GM21526 (cell line): ENCODE measurements around the gene CADM3.
A peak's percentile ranks its signal among the peaks of the same experiment; 100 is the strongest.

ENCODE experiments used
- ATAC-seq: cut with Tn5 transposase; IDR thresholded peaks from one replicate; pipeline ENCODE4 v1.9.1; 2021; ENCODE audit warnings: moderate library complexity; ENCODE audit not compliant: unreplicated experiment, low FRiP score

Gene CADM3

DNA sequence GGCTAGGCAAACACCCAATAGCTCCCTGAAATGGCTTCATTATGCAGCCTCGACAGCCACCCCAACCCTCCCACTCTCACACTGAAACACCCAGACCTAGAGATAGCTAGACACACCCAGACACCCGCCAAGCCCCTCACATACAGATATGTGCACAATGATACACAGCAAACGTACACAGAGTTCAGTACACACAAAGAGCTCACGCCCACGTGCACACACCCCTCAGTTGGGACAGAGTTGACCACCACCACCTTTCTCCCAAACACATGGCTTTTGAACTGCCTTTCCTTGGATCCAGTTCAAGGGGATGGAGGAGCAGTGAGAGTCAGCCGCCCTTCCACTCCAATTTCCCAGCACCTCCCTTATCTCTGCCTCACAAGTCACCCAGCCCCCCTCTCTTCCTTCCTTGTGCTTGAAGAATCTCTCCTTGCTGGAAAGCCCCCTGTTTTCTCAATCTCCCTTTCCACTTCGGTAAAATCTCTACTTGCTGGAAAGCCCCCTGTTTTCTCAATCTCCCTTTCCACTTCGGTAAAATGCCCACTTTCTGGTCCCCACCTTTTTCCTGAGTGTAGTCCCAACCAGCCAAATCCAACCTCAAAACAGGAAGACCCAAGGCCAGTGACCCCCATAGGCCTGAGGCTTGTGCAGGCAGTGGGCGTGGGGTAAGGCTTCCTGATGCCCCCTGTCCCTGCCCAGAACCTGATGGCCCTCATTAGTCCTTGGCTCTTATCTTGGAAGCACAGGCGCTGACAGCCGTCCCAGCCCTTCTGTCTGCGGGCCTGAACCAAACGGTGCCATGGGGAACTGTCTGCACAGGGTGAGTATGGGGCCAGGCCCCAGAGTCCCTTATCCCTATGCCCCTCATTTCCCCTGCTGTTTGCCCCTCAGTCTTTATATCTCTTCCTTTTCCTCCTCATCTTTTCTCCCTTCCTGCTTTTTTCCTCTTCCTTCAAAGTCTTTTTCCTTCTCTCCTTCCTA is 33.0 kb downstream of the CADM3 start, which contains the start of gene ACKR1:
Gene ACKR1, plus strand, starts transcription at position 715 of the 981 bp plus-strand sequence. Its CDS starts 85 bp downstream, at position 800.
- no peak for ATAC-seq

DNA sequence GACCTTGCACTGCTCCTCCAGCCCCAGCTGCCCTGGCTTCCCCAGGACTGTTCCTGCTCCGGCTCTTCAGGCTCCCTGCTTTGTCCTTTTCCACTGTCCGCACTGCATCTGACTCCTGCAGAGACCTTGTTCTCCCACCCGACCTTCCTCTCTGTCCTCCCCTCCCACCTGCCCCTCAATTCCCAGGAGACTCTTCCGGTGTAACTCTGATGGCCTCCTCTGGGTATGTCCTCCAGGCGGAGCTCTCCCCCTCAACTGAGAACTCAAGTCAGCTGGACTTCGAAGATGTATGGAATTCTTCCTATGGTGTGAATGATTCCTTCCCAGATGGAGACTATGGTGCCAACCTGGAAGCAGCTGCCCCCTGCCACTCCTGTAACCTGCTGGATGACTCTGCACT is 33.8 kb downstream of the CADM3 start:
- ATAC-seq = no peak

DNA sequence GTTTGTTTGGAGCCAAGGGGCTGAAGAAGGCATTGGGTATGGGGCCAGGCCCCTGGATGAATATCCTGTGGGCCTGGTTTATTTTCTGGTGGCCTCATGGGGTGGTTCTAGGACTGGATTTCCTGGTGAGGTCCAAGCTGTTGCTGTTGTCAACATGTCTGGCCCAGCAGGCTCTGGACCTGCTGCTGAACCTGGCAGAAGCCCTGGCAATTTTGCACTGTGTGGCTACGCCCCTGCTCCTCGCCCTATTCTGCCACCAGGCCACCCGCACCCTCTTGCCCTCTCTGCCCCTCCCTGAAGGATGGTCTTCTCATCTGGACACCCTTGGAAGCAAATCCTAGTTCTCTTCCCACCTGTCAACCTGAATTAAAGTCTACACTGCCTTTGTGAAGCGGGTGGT is 34.7 kb downstream of the CADM3 start:
- ATAC-seq = no peak

GRCh38 chr1:159207080-159207479 is 35.7 kb downstream of the CADM3 start:
- ATAC-seq = no peak

DNA sequence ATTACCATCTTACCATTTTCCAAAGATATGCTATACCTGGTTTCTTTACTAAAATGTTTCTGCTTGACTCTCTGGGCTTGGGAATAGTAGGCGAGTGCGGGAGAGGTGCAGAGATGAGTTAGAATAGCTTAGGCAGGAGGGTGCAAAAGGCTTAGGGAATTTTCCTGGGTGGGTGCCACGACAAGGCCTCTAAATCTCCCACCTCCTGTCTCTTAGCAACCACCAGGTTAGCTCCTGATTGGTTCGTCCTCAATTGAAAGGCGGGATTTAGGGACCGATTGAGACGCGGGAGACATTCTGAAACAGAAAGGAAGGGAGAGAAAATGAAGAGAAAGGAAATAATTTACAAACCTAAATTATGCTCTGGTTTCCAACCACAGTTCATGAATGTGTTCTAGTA is 36.4 kb downstream of the CADM3 start:
- no peak for ATAC-seq

DNA sequence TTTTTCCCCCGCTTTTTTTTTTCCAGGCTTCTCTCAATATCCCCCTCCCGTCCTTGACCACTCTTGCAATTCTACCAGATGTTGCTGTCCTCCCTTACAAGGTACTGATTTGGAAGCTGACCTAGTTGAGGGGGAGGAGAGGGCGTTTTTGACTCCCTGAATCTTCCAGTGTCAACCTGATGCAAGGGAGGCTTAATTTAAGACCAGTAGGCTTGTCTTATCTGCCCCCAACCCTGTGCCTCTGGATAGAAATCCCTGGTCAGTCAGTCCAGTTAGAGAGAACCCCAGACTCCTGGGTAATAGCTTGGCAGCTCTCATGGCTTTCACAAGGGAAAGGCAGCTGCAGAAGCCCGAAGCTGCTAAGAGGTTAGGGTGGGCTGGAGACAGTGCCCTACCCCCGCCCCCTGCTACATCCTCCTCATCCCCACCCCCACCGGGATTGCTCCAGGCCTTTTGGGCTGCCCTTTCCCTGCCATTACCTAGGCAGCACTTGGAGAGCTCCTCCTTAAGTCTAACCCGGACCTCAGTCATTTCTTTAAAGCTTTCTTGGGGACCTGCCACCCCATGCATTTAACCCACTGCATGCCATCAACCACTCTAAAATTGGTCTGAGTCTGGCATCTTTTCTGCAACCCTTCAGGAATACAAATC is 36.9 kb downstream of the CADM3 start:
- ATAC-seq = no peak

- no peak for ATAC-seq
Observed at GRCh38 chr1:159209061-159209460, 37.6 kb downstream of the CADM3 start.

DNA sequence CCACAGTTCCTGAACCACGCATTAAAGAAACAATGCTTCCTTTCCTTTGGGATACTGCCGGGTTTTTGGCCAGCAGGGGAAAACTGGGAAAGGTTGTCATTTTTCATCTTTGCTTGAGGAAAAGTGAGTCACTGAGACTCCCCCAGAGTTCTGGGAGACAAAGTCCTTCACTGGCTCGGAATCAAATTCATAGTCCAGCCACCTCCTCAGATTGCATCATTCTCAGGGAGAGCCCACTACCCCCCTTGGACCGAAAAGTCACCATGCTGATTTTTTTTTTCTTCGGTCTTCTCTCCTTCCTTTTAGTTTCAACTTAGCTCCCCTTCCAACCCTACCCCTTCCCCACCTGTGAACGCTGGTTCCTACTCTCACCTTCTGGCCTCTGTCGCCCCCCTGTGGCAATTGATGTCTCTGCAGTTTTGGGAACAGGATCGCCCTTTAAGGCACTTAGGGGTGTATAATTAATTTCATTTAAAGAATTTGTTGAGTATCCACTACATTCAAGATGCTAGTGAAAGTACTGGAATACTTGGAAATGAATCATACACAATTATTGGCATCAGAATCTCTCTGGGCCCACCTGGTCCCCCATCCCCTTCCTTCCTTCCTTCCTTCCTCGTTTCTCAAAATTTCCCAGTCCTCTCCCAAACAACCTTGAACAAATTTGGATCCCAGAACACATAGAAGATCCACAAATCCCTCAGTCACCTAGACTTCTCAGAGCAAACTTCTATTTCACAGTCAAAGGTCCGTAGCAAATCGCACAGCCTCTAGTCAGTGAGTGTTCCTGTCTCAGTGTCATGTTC is 40.1 kb downstream of the CADM3 start:
- no peak for ATAC-seq

DNA sequence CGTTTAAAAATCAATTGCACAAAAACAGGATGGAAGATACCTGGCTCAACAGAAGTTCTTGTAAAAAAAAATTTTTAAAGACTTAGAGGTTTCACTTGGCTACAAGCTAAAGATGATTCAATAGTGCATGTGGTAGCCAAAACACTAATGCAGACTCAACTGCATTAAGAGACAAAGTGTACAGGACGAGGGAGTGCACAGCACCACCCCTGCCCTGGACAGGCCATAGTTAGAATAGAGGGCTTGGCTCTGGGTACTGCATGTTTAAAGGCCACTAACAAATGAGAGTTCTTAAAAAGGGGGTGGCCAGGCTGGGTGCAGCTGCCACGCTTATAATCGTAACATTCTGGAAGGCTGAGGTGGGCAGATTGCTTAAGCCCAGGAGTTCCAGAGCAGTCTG is 41.2 kb downstream of the CADM3 start:
- ATAC-seq = no peak

DNA sequence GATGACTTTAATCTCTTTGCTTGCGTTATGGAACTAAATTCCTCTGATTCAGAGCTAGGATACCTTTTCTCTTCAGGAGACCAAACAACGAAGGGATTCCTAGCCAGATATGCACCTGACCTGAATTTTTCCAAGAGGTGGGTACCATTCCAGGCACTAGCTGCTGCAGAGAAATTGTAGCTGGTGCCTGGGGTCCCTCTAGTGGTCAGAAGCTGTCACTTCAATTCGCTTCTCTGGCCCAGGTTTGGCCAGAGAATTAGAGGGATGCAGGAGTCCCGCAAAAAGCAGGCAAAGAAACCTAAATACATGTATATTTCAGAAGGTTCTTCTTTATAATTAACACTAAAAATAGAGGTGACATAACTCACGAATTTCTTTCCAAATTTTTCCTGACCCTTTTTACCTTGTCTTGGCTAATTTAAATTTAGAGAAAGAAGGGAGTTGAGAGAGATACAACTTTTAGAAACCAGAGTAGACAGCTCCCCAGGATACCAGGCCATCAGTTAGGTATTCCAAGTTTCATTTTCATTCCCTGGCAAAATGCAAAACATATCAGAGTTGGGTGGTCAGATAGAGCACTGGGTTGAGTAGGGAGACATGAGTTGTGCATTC is 42.8 kb downstream of the CADM3 start:
- ATAC-seq = peak; percentile 59

GRCh38 chr1:159218649-159219636 is 47.5 kb downstream of the CADM3 start:
- ATAC-seq = no peak

DNA sequence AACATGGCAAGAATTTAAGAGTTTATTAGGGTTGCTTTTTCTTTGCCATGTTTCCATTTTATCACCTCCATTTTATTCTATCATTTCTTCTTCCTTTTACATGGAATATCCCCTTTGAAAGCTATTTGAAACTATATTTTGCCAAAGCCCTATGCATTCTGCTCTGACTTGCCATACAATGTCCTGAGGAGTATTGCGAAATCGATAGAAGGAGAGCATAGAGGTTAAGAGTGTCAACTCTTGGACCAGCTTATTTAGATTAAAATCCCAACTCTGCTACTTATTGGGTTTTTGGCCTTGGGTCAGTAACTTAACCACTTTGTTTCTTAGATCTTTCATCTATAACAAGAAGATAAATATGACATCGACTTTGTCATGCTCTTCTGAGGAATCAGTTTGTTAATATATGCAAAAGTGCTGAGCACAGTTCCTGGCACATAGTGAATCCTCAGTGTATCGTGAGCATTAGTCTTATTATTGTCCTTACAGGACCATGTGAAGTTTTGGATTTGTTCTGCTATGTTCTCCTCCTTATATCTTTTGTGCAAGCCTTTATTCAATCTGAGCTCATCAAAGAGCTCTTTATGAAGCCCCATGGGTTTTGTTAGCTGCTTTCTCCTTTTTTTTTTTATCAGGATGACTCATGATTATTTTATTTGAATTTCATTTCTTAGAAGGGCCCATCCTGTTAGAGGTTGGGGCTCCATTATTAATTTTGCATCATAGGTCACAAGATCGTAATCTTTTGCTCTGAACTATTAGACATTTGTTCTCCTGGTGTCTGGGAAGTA is 50.9 kb downstream of the CADM3 start:
- ATAC-seq = no peak

- no peak for ATAC-seq
Observed at GRCh38 chr1:159223004-159223403, 51.6 kb downstream of the CADM3 start.

GRCh38 chr1:159228554-159228953 is 57.1 kb downstream of the CADM3 start:
- no peak for ATAC-seq

DNA sequence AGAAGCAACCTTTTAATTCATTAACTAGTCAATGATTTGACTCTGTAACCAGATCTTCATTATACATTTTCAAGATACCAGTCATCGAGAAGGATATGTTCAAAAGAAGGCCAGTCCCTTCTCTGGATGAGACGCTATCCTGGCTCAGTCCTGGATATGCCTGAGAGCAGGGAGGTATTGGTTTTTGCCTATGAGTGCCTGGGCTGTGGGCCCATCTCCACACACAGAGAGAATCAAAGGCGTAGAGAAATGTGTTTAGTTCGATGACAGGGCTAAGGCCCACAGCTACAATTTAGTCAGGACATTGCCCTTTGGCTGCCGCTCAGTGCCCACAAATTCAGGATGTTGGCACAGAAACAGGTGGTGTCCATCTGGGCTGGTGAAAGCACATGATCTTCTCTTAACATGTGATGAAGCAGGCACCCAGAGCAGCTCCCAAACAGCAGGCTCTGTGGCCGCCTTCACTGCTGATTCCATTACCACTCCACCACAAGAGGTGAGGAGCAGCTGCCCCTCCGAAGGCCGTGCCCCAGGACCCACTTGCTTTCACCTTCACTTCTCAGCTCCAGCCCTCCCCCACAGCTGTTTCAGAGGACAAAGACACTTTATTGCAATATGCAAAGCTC is 58.0 kb downstream of the CADM3 start:
- ATAC-seq = no peak

DNA sequence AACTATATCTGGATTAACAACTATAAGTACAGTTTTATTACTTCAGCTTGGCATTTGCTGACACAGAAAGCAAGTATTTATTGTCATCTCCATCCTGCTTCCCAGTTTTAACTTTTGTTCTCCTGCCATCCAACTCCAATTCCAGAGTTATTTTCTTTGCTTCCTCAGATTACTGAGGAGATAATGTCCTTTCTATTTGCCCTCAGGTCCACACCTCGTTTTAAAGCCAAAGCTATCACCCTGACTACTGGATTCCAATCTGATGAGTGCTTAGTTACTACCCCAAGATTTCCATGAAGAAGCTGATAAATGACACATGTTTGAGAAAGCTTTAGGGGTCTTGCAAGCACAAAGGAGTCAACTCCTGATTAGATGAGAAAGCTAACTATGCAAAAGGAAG is 58.5 kb downstream of the CADM3 start:
- ATAC-seq = no peak

- peak; percentile 98 for ATAC-seq
Observed at GRCh38 chr1:159239551-159240220, 68.3 kb downstream of the CADM3 start.

GRCh38 chr1:159247266-159247665 is 75.9 kb downstream of the CADM3 start:
- no peak for ATAC-seq
